Peyer's patch (tissue), 4 donors: ENCODE data around the gene TANGO2. TPM values are rescaled to one million over a fixed set of nuclear protein-coding genes. Genes with fewer than 3 reads are reported as not detected.

Experiments
- DNase-seq, 3 donors: peaks; one replicate each; pipeline ENCODE4 v3.0.0-alpha.2; 2017 to 2019
- H3K27ac ChIP-seq, 4 donors: fragments of 200-600 bp; sonication (generic); one replicate each; pipeline ENCODE4 v1.5.1; 2016 to 2019
- H3K27me3 ChIP-seq, 2 donors: fragments of 200-600 bp; sonication (generic); one replicate each; pipeline ENCODE4 v1.5.1; 2019
- H3K36me3 ChIP-seq, 3 donors: fragments of 200-600 bp; sonication (generic); one replicate each; pipeline ENCODE4 v1.5.1; 2016 to 2019
- H3K4me1 ChIP-seq, 4 donors: fragments of 200-600 bp; sonication (generic); one replicate each; pipeline ENCODE4 v1.5.1; 2016 to 2019
- H3K4me3 ChIP-seq, 4 donors: fragments of 200-600 bp; sonication (generic); 1 replicate in 3 of 4; 2 replicates in 1 of 4; pipeline ENCODE4 v1.5.1; 2016 to 2019; ENCODE audit warnings: mild to moderate bottlenecking in 1 of 4
- H3K9me3 ChIP-seq, 4 donors: fragments of 200-600 bp; sonication (generic); one replicate each; pipeline ENCODE4 v1.5.1; 2016 to 2019; ENCODE audit warnings: mild to moderate bottlenecking in 1 of 4
- CTCF ChIP-seq, 6 experiments: fragments of 450-650 bp in 4 of 6; fragments of 200-600 bp in 2 of 6; sonication (generic) in 1 of 6; IDR thresholded peaks; one replicate each; pipeline ENCODE4 v1.5.1; 2017 to 2019; ENCODE audit warnings: antibody characterized with exemption in 6 of 6, mild to moderate bottlenecking in 3 of 6, moderate library complexity in 1 of 6
- POLR2A ChIP-seq, 2 donors: fragments of 450-650 bp; IDR thresholded peaks; one replicate each; pipeline ENCODE4 v1.5.1; 2017; ENCODE audit warnings: antibody characterized with exemption in 2 of 2, mild to moderate bottlenecking in 2 of 2, moderate library complexity in 2 of 2
- total RNA-seq, 4 donors: library from RNA; depleted of rRNA; stranded (reverse); fragments of >200 nt; gene quantifications; one replicate each; pipeline ENCODE4 v1.1.0, GENCODE V29; 2016

Gene TANGO2
- total RNA-seq, 4 donors from 2014 or later, result 27.2 to 45.4 (median 41.0) TPM

GRCh38 chr22:19977296-19978243 lies 43.3 kb upstream of the TANGO2 start:
- H3K36me3 ChIP-seq, result no peaks in the 10 kb centered on the region
- no peak for DNase-seq
- no peaks in the 10 kb centered on the region for H3K4me1 ChIP-seq
- no peak overlapping the region for H3K4me3 ChIP-seq
- no peak for TF ChIP-seq POLR2A (IDR thresholded peaks at IDR 0.05)
- no peak for TF ChIP-seq CTCF (IDR thresholded peaks at IDR 0.05)
- no peaks in the 10 kb centered on the region for H3K27me3 ChIP-seq
- H3K9me3 ChIP-seq, result no peaks in the 10 kb centered on the region
- no peak overlapping the region for H3K27ac ChIP-seq

GRCh38 chr22:19978748-19979147 lies 42.2 kb upstream of the TANGO2 start:
- Histone ChIP-seq H3K4me1 (no peaks in the 10 kb centered on the region), H3K4me3 (no peak overlapping the region), H3K36me3 (no peaks in the 10 kb centered on the region), H3K27me3 (no peaks in the 10 kb centered on the region), H3K9me3 (no peaks in the 10 kb centered on the region), H3K27ac (no peak overlapping the region)
- DNase-seq, result no peak
- TF ChIP-seq CTCF (IDR thresholded peaks at IDR 0.05) (no peak), POLR2A (IDR thresholded peaks at IDR 0.05) (no peak)

GRCh38 chr22:19979712-19980493 lies 41.0 kb upstream of the TANGO2 start:
- Histone ChIP-seq H3K4me1 (no peaks in the 10 kb centered on the region), H3K36me3 (no peaks in the 10 kb centered on the region), H3K27me3 (no peaks in the 10 kb centered on the region), H3K27ac (no peak overlapping the region), H3K9me3 (no peaks in the 10 kb centered on the region), H3K4me3 (no peak overlapping the region)
- DNase-seq, result no peak
- TF ChIP-seq CTCF (IDR thresholded peaks at IDR 0.05), result no peak
- no peak for TF ChIP-seq POLR2A (IDR thresholded peaks at IDR 0.05)

DNA sequence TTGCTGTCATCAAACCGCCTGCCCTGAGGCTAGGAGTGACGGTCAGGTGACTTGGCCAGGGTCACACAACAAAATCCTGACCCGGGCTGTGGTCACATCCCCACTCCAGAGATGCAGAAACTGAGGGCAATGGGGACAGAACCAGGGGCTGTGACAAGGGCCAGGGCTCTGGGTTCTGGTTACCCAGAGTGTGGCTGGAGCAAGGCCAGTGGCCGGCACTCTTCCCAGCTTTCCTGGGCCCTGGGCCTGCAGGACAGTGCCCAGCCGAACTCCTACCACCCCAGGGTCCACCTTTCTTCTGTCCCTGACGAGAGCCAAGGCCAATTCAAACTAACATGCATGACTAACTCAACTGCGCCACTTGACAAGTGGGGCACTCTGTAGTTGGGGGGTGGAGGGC lies 40.1 kb upstream of the TANGO2 start:
- Histone ChIP-seq H3K27me3 (no peaks in the 10 kb centered on the region), H3K36me3 (no peaks in the 10 kb centered on the region), H3K4me1 (peaks cover 0 to 4% (median 0%) of the 10 kb centered on the region in 4 donors), H3K27ac (no peak overlapping the region), H3K9me3 (no peaks in the 10 kb centered on the region), H3K4me3 (no peak overlapping the region)
- TF ChIP-seq POLR2A (IDR thresholded peaks at IDR 0.05) (no peak), CTCF (IDR thresholded peaks at IDR 0.05) (no peak)
- no peak for DNase-seq

DNA sequence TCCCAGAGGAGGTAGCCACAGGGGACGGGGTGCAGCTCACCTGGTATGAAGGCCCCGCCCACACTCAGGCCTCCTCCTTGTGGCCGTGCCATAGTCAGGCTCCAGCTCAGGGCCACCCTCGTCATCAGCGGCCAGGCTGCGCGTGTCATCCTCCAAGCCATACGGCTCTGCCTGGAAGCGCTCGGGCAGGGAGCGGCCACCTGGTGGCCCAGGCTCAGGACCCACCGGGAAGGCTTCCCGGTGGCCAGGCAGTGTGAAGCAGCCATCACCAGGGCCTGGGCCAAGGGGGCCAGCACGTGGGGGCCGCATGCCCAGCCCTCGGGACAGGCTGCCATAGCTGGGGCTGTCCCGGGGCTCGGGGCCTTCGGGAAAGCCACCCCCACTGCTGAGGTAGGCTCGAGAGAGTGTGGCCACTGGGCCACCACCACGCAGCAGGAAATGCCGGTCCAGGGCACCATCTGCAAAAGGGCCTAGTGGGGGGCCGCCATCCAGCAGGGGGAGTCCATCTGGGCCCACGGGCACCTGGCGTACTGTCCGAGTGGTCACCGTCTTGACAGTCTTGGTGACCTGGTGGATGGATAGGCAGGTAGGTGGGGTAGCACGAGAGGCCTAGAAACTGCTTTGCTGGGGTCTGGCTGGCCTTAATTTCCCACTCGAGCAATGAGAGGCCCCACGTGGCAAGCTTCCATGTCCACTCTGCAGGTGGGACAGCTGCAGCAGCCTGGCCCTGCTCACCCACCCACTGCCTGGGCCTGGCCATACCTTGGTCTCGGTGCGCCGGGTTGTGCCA lies 39.5 kb upstream of the TANGO2 start:
- H3K36me3 ChIP-seq, result no peaks in the 10 kb centered on the region

More for the DNA sequence above, 39.5 kb upstream of the TANGO2 start:
- DNase-seq, result no peak
- H3K27ac ChIP-seq, result no peak overlapping the region
- peaks cover 0 to 10% (median 5%) of the 10 kb centered on the region in 4 donors for H3K4me1 ChIP-seq
- no peak overlapping the region for H3K4me3 ChIP-seq
- H3K9me3 ChIP-seq, result no peaks in the 10 kb centered on the region
- H3K27me3 ChIP-seq, result no peaks in the 10 kb centered on the region
- no peak for TF ChIP-seq POLR2A (IDR thresholded peaks at IDR 0.05)
- TF ChIP-seq CTCF (IDR thresholded peaks at IDR 0.05), result no peak
